IPS-18a (cell line): ENCODE data around the gene TRAPPC2.

ENCODE experiments used
- H3K27ac ChIP-seq: one replicate; pipeline ENCODE4 v1.5.1; 2013; ENCODE audit warnings: low read length
- H3K27me3 ChIP-seq: one replicate; pipeline ENCODE4 v1.6.1; 2013; ENCODE audit warnings: mild to moderate bottlenecking, low read length; ENCODE audit not compliant: control insufficient read depth, insufficient read depth
- H3K36me3 ChIP-seq: one replicate; pipeline ENCODE4 v1.6.1; 2013; ENCODE audit warnings: low read depth, low read length; ENCODE audit not compliant: control insufficient read depth
- H3K4me1 ChIP-seq: one replicate; pipeline ENCODE4 v1.6.1; 2013; ENCODE audit warnings: low read depth, low read length; ENCODE audit not compliant: control insufficient read depth
- H3K4me3 ChIP-seq: one replicate; pipeline ENCODE4 v1.5.1; 2013; ENCODE audit warnings: low read length
- H3K9ac ChIP-seq: one replicate; pipeline ENCODE4 v1.6.1; 2013; ENCODE audit warnings: mild to moderate bottlenecking, low read length, moderate library complexity
- H3K9me3 ChIP-seq: one replicate; pipeline ENCODE4 v1.6.1; 2013; ENCODE audit warnings: low read depth, low read length; ENCODE audit not compliant: control insufficient read depth

The TRAPPC2 gene

GRCh38 chrX:13734278-13735172 lies at the start of gene TRAPPC2, which contains the start of gene OFD1:
TRAPPC2 (minus strand) TSS chrX:13734620; CDS start chrX:13719963, 14,657 bp downstream.
OFD1 (plus strand) TSS chrX:13734748; CDS start chrX:13735072, 324 bp downstream.
- H3K4me3 ChIP-seq = peak within 1 kb of the TSS; percentile 99
- H3K9ac ChIP-seq = peak within 1 kb of the TSS; percentile 96
- H3K4me1 ChIP-seq = peaks cover 6% of the 10 kb centered on the region
- peaks cover 27% of the 10 kb centered on the region for H3K36me3 ChIP-seq
- peak within 1 kb of the TSS; percentile 91 for H3K27ac ChIP-seq
- no peaks in the 10 kb centered on the region for H3K9me3 ChIP-seq
- no peaks in the 10 kb centered on the region for H3K27me3 ChIP-seq

DNA sequence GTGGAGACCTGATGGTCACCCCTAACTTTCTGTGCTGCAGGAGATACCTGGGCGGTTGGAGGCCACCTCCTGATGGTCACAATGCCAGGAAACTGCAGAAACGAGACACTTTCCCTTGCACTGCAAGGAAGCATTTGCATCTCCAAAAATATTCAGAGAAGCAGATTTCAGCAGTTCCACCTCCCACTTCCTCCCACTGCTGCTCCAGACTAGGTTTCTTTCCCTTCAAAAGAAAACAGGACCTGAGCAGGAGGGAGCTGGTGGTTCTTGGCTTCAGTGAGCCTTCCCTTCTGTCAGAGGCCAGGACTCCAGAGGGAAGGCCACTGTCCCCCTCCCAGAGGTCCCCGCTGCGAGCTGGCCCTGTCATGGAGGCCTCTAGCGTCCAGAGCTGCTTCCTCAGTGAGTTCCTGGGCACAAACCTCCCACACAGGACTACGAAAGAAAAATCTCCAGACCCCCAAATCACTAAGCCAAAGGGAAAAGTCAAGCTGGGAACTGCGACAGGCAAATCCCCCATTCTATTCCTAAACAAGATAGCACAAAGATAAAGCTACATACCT lies 46.5 kb upstream of the TRAPPC2 start:
- H3K4me3 ChIP-seq = no peak overlapping the region
- peaks cover 6% of the 10 kb centered on the region for H3K4me1 ChIP-seq
- H3K9me3 ChIP-seq = no peaks in the 10 kb centered on the region
- H3K27me3 ChIP-seq = no peaks in the 10 kb centered on the region
- H3K27ac ChIP-seq = no peak overlapping the region
- no peak overlapping the region for H3K9ac ChIP-seq
- H3K36me3 ChIP-seq = peaks cover 49% of the 10 kb centered on the region

- Histone ChIP-seq H3K9me3 (no peaks in the 10 kb centered on the region), H3K36me3 (peaks cover 60% of the 10 kb centered on the region), H3K27me3 (no peaks in the 10 kb centered on the region), H3K4me1 (peaks cover 6% of the 10 kb centered on the region), H3K9ac (no peak overlapping the region), H3K27ac (no peak overlapping the region), H3K4me3 (no peak overlapping the region)
These were observed 44.5 kb upstream of the TRAPPC2 start for GRCh38 chrX:13778916-13779315.

- no peak overlapping the region for H3K4me3 ChIP-seq
- H3K9me3 ChIP-seq = no peaks in the 10 kb centered on the region
- H3K36me3 ChIP-seq = peaks cover 63% of the 10 kb centered on the region
- no peak overlapping the region for H3K27ac ChIP-seq
- H3K9ac ChIP-seq = no peak overlapping the region
- H3K4me1 ChIP-seq = peaks cover 6% of the 10 kb centered on the region
- H3K27me3 ChIP-seq = no peaks in the 10 kb centered on the region
These were observed 42.0 kb upstream of the TRAPPC2 start for GRCh38 chrX:13776387-13776786.

DNA sequence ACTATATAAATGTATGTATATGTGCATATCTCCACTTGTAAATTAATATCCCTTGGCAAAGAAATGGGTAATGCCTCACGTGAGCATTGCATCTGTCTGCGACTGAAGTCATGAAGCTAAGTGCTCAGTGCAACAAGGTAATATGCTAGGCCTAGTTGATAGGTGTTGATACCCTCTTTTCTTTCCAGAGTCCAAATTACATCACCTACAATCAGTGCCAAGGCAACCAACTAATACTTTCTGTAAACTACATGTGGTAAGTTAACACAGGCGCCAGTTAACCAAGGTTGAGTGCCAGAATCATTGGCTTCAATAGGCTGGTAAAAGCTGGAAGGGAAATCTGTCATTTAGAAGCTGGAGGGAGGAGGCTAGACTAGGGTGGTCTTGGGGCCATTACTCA lies 41.4 kb upstream of the TRAPPC2 start:
- H3K4me3 ChIP-seq = no peak overlapping the region
- no peak overlapping the region for H3K9ac ChIP-seq
- H3K27ac ChIP-seq = no peak overlapping the region
- H3K4me1 ChIP-seq = peaks cover 6% of the 10 kb centered on the region
- no peaks in the 10 kb centered on the region for H3K27me3 ChIP-seq
- H3K9me3 ChIP-seq = no peaks in the 10 kb centered on the region
- peaks cover 68% of the 10 kb centered on the region for H3K36me3 ChIP-seq

DNA sequence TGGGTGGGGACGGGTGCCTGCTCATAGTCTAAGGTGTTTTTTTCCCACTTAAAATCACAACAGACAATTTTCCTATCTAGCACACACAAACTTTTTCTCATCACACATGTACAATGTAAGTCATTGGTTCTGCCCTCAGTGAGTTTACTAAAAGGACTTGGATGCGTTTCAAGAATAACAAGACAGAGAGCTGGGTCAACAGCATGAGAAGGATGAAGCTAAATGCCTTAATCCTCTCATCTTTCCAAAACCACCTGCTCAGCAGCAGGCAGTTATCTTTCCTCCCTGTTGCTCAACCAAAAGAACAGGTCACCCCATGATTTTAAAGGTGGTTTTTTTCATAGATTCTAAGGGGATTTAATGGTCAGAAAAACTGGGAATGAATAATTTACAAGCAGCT lies 40.3 kb upstream of the TRAPPC2 start:
- peaks cover 6% of the 10 kb centered on the region for H3K4me1 ChIP-seq
- H3K4me3 ChIP-seq = no peak overlapping the region
- peaks cover 79% of the 10 kb centered on the region for H3K36me3 ChIP-seq
- no peaks in the 10 kb centered on the region for H3K27me3 ChIP-seq
- no peaks in the 10 kb centered on the region for H3K9me3 ChIP-seq
- H3K9ac ChIP-seq = no peak overlapping the region
- no peak overlapping the region for H3K27ac ChIP-seq

- Histone ChIP-seq H3K4me3 (no peak overlapping the region), H3K27me3 (no peaks in the 10 kb centered on the region), H3K4me1 (no peaks in the 10 kb centered on the region), H3K9ac (no peak overlapping the region), H3K9me3 (no peaks in the 10 kb centered on the region), H3K27ac (no peak overlapping the region), H3K36me3 (peaks cover 93% of the 10 kb centered on the region)
These were observed 35.7 kb upstream of the TRAPPC2 start for GRCh38 chrX:13770013-13770535.

DNA sequence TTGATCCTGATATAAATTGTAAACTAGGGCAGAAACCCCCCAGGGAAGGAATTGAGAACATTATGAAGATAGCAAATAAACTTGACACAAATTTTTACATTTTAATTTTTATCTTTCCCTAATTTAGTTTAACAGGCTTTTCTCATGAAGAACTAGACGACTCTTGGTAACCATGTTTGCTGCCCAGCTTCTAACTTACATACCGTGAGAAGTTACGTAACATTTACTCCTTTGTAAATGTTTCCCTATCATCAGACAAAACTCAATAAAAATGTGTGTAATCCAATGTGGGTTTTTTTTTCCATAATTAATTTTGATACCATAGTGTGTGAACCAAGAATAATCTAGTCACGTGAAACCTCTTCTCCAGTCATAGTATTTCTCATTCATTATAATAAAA lies 34.5 kb upstream of the TRAPPC2 start:
- Histone ChIP-seq H3K9ac (no peak overlapping the region), H3K27me3 (no peaks in the 10 kb centered on the region), H3K4me3 (no peak overlapping the region), H3K9me3 (no peaks in the 10 kb centered on the region), H3K4me1 (peaks cover 7% of the 10 kb centered on the region), H3K36me3 (peaks cover 83% of the 10 kb centered on the region), H3K27ac (no peak overlapping the region)

DNA sequence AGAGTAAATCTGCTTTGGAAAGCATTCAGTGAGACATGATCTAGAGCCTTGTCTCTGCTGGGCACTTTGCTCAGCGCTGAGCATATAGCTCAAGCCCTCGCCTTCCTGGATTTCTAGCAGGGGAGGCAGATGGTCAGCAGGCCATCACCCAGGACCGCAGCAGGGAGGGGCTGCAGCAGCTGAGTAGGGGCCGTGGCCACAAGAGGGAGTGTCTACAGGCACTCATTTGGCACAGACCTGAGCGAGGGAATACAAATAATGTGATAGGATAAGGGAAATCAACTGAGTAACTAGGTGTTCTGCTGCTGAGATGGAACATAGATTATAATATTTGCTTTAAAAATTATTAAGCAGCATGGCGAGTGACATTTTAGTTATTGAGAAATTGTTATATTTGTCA lies 30.3 kb upstream of the TRAPPC2 start:
- H3K9ac ChIP-seq = no peak overlapping the region
- H3K4me3 ChIP-seq = no peak overlapping the region
- peaks cover 64% of the 10 kb centered on the region for H3K36me3 ChIP-seq
- peaks cover 45% of the 10 kb centered on the region for H3K4me1 ChIP-seq
- no peaks in the 10 kb centered on the region for H3K27me3 ChIP-seq
- H3K9me3 ChIP-seq = no peaks in the 10 kb centered on the region
- no peak overlapping the region for H3K27ac ChIP-seq

DNA sequence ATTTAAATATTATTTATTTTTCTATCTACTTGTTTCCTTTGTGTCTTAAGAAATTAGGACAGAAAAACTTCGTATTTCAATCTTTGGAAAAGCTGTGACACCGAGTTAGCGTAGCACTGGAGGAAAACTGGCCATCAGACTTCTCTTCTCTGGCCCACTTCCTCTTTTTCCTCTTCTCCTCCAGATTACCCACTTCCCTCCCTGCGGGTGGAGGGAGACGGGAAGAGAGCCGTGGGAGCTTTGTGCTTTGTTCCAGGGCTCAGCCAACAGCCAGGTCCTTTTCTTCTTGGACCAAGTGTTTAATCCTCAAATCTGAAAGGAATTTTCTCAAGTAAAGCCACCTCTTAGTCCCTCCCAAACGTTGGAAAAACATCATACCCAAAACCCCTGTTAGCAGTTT lies 29.9 kb upstream of the TRAPPC2 start:
- Histone ChIP-seq H3K27ac (no peak overlapping the region), H3K4me1 (peaks cover 45% of the 10 kb centered on the region), H3K9me3 (no peaks in the 10 kb centered on the region), H3K36me3 (peaks cover 64% of the 10 kb centered on the region), H3K9ac (no peak overlapping the region), H3K4me3 (no peak overlapping the region), H3K27me3 (no peaks in the 10 kb centered on the region)

- Histone ChIP-seq H3K4me3 (no peak overlapping the region), H3K9me3 (no peaks in the 10 kb centered on the region), H3K27me3 (no peaks in the 10 kb centered on the region), H3K27ac (no peak overlapping the region), H3K36me3 (peaks cover 64% of the 10 kb centered on the region), H3K9ac (no peak overlapping the region), H3K4me1 (peaks cover 45% of the 10 kb centered on the region)
These were observed 29.1 kb upstream of the TRAPPC2 start for GRCh38 chrX:13763489-13763888.
